Uterus (tissue), 2 donors: ENCODE data around the gene CAMK2N2.

Experiments used
- CTCF ChIP-seq, 4 experiments: fragments of 200-600 bp in 2 of 4; fragments of 450-650 bp in 2 of 4; sonication (generic) in 2 of 4; IDR thresholded peaks; one replicate each; pipeline ENCODE4 v1.5.1; 2016 to 2019; ENCODE audit warnings: antibody characterized with exemption in 4 of 4, mild to moderate bottlenecking in 2 of 4, moderate library complexity in 1 of 4
- POLR2A ChIP-seq, 2 donors: fragments of 450-650 bp; IDR thresholded peaks; one replicate each; pipeline ENCODE4 v1.6.1; 2016; ENCODE audit warnings: antibody characterized with exemption in 2 of 2, mild to moderate bottlenecking in 1 of 2, moderate library complexity in 1 of 2

GRCh38 chr3:184277366-184277765, 16.0 kb upstream of the CAMK2N2 start:
- TF ChIP-seq POLR2A (IDR thresholded peaks at IDR 0.05): no peak
- TF ChIP-seq CTCF (IDR thresholded peaks at IDR 0.05): no peak
